Measurements from ENCODE around the gene ARHGAP26. TPM values are rescaled to one million over a fixed set of nuclear protein-coding genes. Genes with fewer than 3 reads are reported as not detected.

ARHGAP26 gene
- total RNA-seq, 2 experiments from 2014 or later: 17.0 to 19.5 TPM

DNA sequence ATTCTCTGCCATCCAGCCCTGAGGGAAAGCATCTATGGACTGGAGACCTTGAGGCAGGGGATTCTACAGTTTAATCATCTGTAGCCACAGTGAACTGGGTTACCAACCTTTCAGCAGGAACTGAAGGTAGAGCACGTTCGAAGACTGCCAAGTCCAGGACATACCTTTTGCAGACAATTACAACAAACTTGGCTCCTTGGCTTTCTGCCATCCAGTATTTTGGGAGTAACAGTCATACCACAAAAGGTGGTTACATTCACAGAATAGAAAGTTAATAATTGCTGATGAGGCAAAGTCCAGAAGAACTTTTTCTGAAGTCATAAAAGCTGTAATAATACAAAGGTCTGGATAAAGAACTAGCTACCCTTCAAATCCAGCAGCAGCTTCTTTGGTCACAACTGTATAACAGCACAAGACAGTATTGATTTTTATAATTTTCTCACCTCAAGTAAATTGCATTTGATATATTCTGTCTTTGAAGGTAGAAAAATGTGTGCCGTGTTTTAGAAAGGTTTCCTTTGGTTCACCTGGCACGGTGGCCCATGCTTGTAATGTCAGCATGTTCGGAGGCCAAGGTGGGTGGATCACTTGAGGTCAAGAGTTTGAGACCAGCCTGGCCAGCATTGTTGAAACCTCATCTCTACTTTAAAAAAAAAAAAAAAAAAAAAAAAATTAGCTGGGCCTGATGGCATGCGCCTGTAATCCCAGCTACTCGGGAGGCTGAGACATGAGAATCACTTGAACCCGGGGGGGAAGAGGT lies 396.7 kb downstream of the ARHGAP26 start:
- no peaks in the 10 kb centered on the region for H3K9me3 Mint-ChIP-seq
- H3K27ac Mint-ChIP-seq: no peak overlapping the region
- CTCF ChIA-PET: interaction anchor here (0.6 to 1.1 kb wide), 3 partner anchors 9 to 53 kb away, joined by 3 to 4 read pairs (median 3); no protein-coding TSS in a partner anchor
- DNase-seq: no peak
- H3K4me3 Mint-ChIP-seq: no peak overlapping the region
- no peaks in the 10 kb centered on the region for H3K4me1 Mint-ChIP-seq (ENCODE audit: low read depth)
- no peaks in the 10 kb centered on the region for H3K36me3 Mint-ChIP-seq (ENCODE audit: low read depth)
- H3K27me3 Mint-ChIP-seq (ENCODE audit: low read depth): no peaks in the 10 kb centered on the region
- intact Hi-C loops (cut with micrococcal nuclease): no loop called here

DNA sequence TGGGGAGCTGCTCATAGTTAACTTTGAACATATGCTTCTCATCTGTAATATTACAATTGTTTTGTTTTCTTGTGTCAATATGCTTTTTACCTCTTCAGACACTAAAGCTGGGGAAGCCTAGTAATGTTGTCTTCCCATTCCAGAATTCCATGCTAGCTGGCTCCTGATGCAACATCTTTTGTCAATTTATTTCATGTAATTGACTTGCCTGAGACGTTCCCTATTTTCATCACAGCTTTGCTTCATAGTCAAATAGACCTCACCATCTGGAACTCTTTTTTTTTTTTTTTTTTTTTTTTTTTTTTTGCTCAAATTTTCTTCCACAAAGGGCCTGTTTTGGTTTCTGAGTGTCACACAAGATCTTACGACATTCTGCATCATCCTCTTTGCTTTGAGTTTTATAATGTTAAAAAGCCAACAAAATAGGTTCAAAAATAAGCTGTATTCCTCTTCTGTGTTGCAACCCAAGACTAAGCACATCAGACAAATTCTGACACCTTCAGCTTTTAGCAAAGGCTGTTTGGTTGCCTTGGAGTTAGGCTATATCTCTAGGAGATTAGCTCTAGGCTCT lies 398.1 kb downstream of the ARHGAP26 start:
- CTCF ChIA-PET: interaction anchor here (0.6 to 1.7 kb wide), 3 partner anchors 14 to 22 kb away, joined by 4 to 7 read pairs (median 4); no protein-coding TSS in a partner anchor
- Mint-ChIP-seq H3K4me1 (ENCODE audit: low read depth) (no peaks in the 10 kb centered on the region), H3K36me3 (ENCODE audit: low read depth) (no peaks in the 10 kb centered on the region), H3K9me3 (no peaks in the 10 kb centered on the region), H3K4me3 (no peak overlapping the region), H3K27ac (no peak overlapping the region), H3K27me3 (ENCODE audit: low read depth) (no peaks in the 10 kb centered on the region)
- intact Hi-C loops (cut with micrococcal nuclease): no loop called here
- no peak for DNase-seq

DNA sequence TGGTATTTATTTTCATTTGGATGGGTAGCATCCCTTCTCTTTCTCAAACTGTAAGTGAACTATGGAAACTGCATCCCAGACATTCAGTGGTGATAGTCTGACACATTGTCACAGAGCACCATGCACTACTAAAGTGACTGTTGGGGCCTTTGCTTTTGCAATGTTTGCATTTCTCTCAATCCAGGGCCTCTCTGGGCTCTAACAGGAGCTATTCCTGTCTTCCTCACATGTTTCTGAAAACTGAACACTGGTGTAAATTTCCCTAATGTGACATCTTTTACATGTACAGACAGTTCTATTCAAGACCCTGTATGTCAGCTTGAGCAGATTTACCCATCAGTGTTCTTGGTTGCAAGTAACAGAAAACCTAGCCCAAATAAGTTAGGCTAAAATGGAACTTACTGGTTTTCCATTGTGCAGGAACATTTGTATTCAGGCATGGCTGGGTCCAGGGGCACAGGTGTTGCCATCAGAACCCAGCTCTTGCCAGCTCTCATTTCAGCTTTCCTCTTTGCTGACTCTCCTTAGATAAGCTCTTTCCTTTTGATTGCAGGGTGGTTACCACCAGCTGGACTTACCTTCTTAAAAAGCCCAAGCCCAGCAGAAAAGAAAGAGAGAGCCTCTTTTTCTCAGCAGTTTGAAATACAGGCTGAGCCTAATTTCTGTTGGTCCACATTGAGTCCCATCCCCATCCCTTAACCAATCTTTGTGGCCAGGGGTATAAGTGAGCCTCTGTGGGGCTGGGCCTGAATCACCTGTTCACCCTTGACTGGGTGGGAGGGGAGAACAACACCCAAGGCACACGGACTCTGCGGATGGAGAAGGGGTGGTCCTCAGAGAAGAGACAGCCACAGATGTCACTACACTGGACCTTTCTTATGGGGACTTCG lies 399.0 kb downstream of the ARHGAP26 start:
- Mint-ChIP-seq H3K9me3 (no peaks in the 10 kb centered on the region), H3K36me3 (ENCODE audit: low read depth) (no peaks in the 10 kb centered on the region), H3K4me3 (no peak overlapping the region), H3K27me3 (ENCODE audit: low read depth) (no peaks in the 10 kb centered on the region), H3K27ac (no peak overlapping the region), H3K4me1 (ENCODE audit: low read depth) (no peaks in the 10 kb centered on the region)
- intact Hi-C loops (cut with micrococcal nuclease): no loop called here
- DNase-seq: no peak
- CTCF ChIA-PET: interaction anchor here (1.7 kb wide), 1 partner anchor 14 kb away, joined by 7 read pairs; no protein-coding TSS in a partner anchor

DNA sequence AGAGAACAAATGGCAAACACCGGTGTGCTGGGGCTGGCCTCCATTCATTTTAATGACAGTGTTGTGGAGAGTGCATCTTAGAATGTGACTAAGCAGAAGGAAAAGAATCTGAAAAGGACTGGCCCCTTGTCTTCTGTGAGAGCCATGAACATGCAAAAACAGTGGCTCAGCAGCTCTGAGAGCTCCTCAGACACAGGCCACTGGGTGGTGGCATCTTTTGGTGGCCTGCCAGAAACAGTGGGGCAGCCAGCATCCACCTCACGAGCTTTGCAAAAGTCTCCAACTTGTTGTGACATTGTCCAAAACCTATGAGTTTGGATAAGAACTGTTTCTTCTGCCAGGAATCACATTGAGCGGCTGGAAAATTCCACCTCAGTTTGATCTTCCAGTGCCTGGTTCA lies 399.9 kb downstream of the ARHGAP26 start:
- CTCF ChIA-PET: no interaction called here

DNA sequence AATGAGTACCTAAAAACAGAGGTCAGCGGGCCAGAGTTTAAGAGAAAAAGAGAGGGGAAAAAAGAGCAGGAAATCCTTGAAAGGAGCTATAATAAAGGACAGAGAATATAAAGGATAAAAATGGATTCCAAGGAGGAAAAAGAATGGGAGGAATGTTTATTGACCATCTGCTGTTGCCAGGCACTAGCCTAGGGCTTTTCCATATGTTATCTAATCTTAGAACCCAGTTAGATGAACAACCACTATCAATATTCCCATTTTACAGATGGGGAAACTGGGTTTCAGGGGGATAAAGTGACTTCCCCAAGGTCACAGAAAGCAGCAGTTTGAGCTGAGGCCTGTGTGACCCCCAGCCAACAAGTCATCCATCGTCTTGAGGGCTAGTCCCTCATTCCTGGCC lies 400.8 kb downstream of the ARHGAP26 start:
- no peaks in the 10 kb centered on the region for H3K27me3 Mint-ChIP-seq (ENCODE audit: low read depth)
- H3K4me3 Mint-ChIP-seq: no peak overlapping the region
- H3K9me3 Mint-ChIP-seq: no peaks in the 10 kb centered on the region
- no peaks in the 10 kb centered on the region for H3K36me3 Mint-ChIP-seq (ENCODE audit: low read depth)
- H3K4me1 Mint-ChIP-seq (ENCODE audit: low read depth): no peaks in the 10 kb centered on the region
- intact Hi-C loops (cut with micrococcal nuclease): no loop called here
- no peak for DNase-seq
- CTCF ChIA-PET: no interaction called here
- H3K27ac Mint-ChIP-seq: no peak overlapping the region

More for the DNA sequence above, 399.9 kb downstream of the ARHGAP26 start:
- Mint-ChIP-seq H3K4me1 (ENCODE audit: low read depth) (no peaks in the 10 kb centered on the region), H3K4me3 (no peak overlapping the region), H3K27me3 (ENCODE audit: low read depth) (no peaks in the 10 kb centered on the region), H3K36me3 (ENCODE audit: low read depth) (no peaks in the 10 kb centered on the region), H3K9me3 (no peaks in the 10 kb centered on the region), H3K27ac (no peak overlapping the region)
- intact Hi-C loops (cut with micrococcal nuclease): no loop called here
- DNase-seq: no peak

DNA sequence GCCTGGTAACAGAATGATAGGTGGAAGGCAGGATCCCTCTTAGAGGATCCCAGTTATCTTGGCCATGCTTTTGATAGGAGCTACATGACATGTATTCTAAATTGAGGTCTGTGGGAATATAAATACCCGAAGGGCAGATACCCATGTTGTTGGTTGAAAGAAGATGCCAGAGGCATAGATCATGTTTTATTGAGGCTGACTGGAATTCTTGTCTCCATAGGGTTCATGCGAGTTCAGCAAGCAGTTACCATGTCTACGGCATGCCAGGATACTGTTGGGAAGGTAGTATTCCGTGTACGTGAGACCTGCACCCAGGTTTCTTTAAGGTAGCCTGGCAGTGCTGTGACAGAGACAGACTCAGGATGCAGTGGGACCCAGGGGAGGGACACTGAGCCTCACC lies 402.6 kb downstream of the ARHGAP26 start:
- no peak overlapping the region for H3K27ac Mint-ChIP-seq
- no peak overlapping the region for H3K4me3 Mint-ChIP-seq
- intact Hi-C loops (cut with micrococcal nuclease): no loop called here
- H3K4me1 Mint-ChIP-seq (ENCODE audit: low read depth): no peaks in the 10 kb centered on the region
- no peaks in the 10 kb centered on the region for H3K27me3 Mint-ChIP-seq (ENCODE audit: low read depth)
- DNase-seq: no peak
- CTCF ChIA-PET: no interaction called here
- H3K36me3 Mint-ChIP-seq (ENCODE audit: low read depth): no peaks in the 10 kb centered on the region
- no peaks in the 10 kb centered on the region for H3K9me3 Mint-ChIP-seq

DNA sequence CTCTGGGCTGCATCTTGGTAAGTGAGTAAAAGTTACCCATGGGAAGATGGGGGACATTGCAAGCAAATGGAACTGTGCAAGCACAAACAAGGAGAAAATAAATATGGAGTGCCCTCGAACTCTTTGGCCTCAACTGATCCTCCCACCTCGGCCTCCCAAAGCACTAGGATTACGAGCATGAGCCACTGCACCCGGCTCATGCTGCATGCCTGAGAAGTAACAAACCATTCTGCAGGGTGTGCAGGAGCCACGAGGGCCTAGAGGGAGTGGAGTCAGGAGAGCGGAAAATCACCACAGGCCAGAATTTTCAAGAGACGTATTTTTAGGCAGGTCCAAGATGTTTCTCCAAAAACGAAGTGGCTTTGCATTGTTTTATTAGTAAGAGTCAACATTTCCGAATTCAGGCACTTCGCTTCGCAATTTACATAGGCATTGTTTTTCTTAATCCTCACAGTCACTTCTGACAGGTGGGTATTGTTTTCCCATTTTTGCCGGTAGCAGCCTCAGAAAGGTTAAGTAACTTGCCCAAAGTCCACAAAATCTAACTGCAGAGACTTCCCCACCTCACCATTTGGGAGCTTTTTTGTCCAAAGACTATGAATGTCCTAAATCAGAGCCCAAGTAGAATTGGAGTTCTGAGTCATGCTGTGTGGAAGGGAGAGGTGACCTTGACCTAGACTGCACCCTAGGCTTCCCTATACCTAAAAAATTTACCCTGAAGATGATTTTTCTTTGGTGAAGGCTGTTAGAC lies 403.1 kb downstream of the ARHGAP26 start:
- H3K27ac Mint-ChIP-seq: no peak overlapping the region
- intact Hi-C loops (cut with micrococcal nuclease): no loop called here
- no peak for DNase-seq
- no peaks in the 10 kb centered on the region for H3K9me3 Mint-ChIP-seq
- H3K4me1 Mint-ChIP-seq (ENCODE audit: low read depth): no peaks in the 10 kb centered on the region
- no peaks in the 10 kb centered on the region for H3K36me3 Mint-ChIP-seq (ENCODE audit: low read depth)
- CTCF ChIA-PET: no interaction called here
- no peak overlapping the region for H3K4me3 Mint-ChIP-seq
- no peaks in the 10 kb centered on the region for H3K27me3 Mint-ChIP-seq (ENCODE audit: low read depth)

DNA sequence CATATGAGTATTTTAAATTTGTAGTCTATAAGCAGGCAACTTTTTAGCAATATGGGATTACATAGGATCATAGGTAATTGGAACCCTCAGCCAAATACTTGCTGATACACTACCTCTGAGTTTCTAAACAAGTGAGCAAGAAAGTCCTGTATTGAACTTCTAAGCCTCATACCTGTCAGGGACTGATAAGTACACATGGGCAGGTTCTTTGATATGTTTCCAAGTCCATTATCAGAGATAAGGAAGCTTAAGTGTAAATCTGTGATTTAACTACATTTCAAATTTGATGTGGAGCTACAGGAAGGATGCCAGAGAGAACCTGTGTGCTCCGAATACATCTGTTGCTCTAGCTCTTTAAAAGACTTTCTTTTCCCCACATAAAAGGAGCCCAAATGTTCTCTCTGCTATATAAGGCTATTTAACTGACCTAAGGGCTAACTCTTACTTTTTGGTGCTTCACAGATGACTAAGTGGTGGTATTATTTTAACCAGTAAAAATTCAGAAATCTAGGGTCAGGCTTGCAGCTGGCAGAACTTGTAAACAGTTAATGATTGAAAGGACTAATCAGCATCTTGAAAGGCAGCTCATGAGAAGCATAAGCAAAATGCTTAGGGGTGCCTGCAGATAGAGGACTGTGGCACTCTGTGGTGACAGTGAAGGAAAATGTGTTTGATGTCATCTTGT lies 404.7 kb downstream of the ARHGAP26 start:
- H3K27ac Mint-ChIP-seq: no peak overlapping the region
- CTCF ChIA-PET: no interaction called here

DNA sequence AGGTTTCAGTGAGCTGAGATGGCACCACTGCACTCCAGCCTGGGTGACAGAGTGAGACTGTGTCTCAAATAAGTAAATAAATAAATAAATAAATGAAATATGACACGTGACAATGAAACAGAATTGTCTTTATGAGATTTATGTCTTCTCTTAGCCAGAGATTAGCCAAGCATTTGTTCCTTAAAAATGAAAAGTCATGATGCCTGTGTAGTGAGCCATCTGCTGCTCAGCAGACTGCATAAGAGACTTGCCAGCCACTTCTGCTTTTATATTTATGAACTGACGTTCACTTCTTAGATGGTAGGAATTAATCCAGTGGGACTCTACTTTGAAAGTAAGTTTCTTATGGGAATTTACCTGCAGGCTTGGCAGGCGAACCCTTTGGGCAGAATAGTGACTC lies 405.9 kb downstream of the ARHGAP26 start:
- Mint-ChIP-seq H3K36me3 (ENCODE audit: low read depth) (peaks cover 3% of the 10 kb centered on the region), H3K4me3 (no peak overlapping the region), H3K9me3 (no peaks in the 10 kb centered on the region), H3K27me3 (ENCODE audit: low read depth) (no peaks in the 10 kb centered on the region), H3K4me1 (ENCODE audit: low read depth) (no peaks in the 10 kb centered on the region), H3K27ac (no peak overlapping the region)
- intact Hi-C loops (cut with micrococcal nuclease): no loop called here
- CTCF ChIA-PET: no interaction called here
- no peak for DNase-seq

More for the DNA sequence above, 404.7 kb downstream of the ARHGAP26 start:
- Mint-ChIP-seq H3K9me3 (no peaks in the 10 kb centered on the region), H3K27me3 (ENCODE audit: low read depth) (no peaks in the 10 kb centered on the region), H3K36me3 (ENCODE audit: low read depth) (no peaks in the 10 kb centered on the region), H3K4me3 (no peak overlapping the region), H3K4me1 (ENCODE audit: low read depth) (no peaks in the 10 kb centered on the region)
- intact Hi-C loops (cut with micrococcal nuclease): no loop called here
- no peak for DNase-seq

DNA sequence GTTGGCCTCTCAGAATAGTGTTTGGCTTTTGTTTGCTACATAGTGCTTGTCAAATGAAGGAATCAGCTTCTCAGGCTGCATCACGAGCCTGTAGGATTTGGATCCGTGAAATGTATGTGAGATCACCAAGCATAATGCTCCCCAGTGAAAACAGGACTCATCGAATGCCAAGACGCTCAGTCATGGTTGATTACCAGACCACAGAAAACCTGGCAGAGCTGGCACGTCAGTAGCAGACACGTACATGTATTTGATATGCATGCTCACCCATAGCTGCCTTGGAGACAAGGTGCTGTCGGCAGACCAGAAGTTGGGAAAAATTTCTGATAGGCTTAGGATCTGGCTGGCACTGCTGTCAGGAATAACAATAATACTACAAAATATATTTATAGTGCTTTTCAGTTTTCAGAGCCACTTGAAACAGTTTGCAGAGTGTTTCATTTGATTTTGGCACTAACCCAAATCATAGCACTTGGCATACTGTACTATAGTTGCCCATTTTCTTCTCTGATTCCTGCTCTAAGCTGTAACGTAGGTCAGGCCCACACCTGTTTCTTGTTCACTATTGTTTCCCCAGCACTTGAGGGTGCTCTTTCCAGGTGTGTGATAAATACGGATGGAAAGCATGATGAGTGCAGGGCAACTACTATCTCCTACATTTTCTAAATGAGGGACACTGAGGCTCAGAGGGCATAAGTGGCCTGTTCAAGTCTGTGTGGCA lies 407.2 kb downstream of the ARHGAP26 start:
- no peak overlapping the region for H3K4me3 Mint-ChIP-seq

DNA sequence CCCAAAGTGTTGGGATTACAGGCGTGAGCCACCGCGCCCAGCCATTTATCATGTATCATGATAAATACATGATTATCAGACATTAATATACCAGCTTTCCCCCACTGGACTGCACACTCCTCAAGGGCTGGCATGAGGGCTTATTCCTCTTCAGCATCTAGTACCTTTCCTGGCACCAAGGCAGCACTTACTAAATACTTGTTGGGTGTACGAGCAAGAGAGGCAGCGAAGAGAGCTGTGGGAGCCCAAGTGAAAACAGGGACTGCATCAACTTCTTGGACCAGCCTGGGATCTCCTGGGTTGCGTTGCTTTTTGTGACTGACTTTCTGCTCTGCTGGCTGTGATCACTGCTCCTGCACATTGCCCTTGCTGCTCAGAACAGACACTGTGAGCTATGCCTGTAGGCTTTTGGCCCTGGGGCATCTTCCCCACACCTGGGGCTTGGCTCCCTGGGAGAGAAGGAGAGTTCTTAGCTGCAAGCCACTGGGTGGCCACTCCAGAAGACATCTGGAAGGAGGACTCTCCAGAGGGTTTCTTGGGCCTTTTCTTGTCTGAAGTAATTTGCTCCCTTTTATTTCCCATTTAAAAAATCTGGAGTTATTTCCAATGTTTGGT lies 409.1 kb downstream of the ARHGAP26 start:
- Mint-ChIP-seq H3K4me3 (no peak overlapping the region), H3K36me3 (ENCODE audit: low read depth) (peaks cover 8% of the 10 kb centered on the region), H3K27me3 (ENCODE audit: low read depth) (no peaks in the 10 kb centered on the region), H3K4me1 (ENCODE audit: low read depth) (peaks cover 15% of the 10 kb centered on the region), H3K27ac (peak overlapping the region; percentile 14), H3K9me3 (no peaks in the 10 kb centered on the region)
- CTCF ChIA-PET: interaction anchor here (1.3 kb wide), 1 partner anchor 7 kb away, joined by 3 read pairs; no protein-coding TSS in a partner anchor
- intact Hi-C loops (cut with micrococcal nuclease): no loop called here
- DNase-seq: no peak

More for the DNA sequence above, 407.2 kb downstream of the ARHGAP26 start:
- intact Hi-C loops (cut with micrococcal nuclease): no loop called here
- H3K9me3 Mint-ChIP-seq: no peaks in the 10 kb centered on the region
- H3K27me3 Mint-ChIP-seq (ENCODE audit: low read depth): no peaks in the 10 kb centered on the region
- peaks cover 8% of the 10 kb centered on the region for H3K36me3 Mint-ChIP-seq (ENCODE audit: low read depth)
- H3K4me1 Mint-ChIP-seq (ENCODE audit: low read depth): peaks cover 1% of the 10 kb centered on the region
- CTCF ChIA-PET: interaction anchor here (1.3 kb wide), 1 partner anchor 9 kb away, joined by 3 read pairs; no protein-coding TSS in a partner anchor
- no peak overlapping the region for H3K27ac Mint-ChIP-seq
- no peak for DNase-seq
